ENCODE measurements around the gene DROSHA. TPM values are rescaled to one million over a fixed set of nuclear protein-coding genes. Genes with fewer than 3 reads are reported as not detected.

Gene DROSHA
- polyA plus RNA-seq, 3 donors: 2.2 to 12.6 (median 7.6) TPM

- Histone ChIP-seq H3K4me3 (replicated peaks in 1 of 3; ENCODE audit: low read depth in 2 of 3, low read length in 3 of 3) (no peak overlapping the region), H3K36me3 (replicated peaks in 1 of 2; ENCODE audit: control insufficient read depth in 1 of 2, insufficient read depth in 2 of 2, low read length in 2 of 2) (no peaks in the 10 kb centered on the region), H3K9ac (ENCODE audit: insufficient read depth, low read length, poor library complexity, severe bottlenecking) (no peak overlapping the region), H3K79me2 (ENCODE audit: insufficient read depth, low read length) (no peaks in the 10 kb centered on the region), H3K4me1 (ENCODE audit: control insufficient read depth in 1 of 2, insufficient read depth in 2 of 2, low read length in 2 of 2) (no peaks in the 10 kb centered on the region), H4K20me1 (ENCODE audit: insufficient read depth, low read length) (no peaks in the 10 kb centered on the region), H3K9me3 (replicated peaks in 1 of 2; ENCODE audit: control insufficient read depth in 1 of 2, insufficient read depth in 1 of 2, low read length in 2 of 2) (peaks cover 0 to 16% of the 10 kb centered on the region in 2 donors), H3K4me2 (replicated peaks; ENCODE audit: extremely low read depth, low read length, poor library complexity, severe bottlenecking) (no peak overlapping the region), H3K27me3 (ENCODE audit: control insufficient read depth in 2 of 2, insufficient read depth in 2 of 2, low read length in 2 of 2) (no peaks in the 10 kb centered on the region), H2AFZ (ENCODE audit: insufficient read depth, low read depth, low read length, poor library complexity, severe bottlenecking) (no peak overlapping the region), H3K27ac (ENCODE audit: low read depth in 1 of 2, low read length in 2 of 2) (no peak overlapping the region)
- Mint-ChIP-seq H3K9me3 (peaks cover 8 to 21% (median 16%) of the 10 kb centered on the region in 7 donors), H3K27me3 (ENCODE audit: low read depth in 3 of 3) (peaks cover 0 to 1% (median 0%) of the 10 kb centered on the region in 3 donors), H3K4me1 (no peaks in the 10 kb centered on the region), H3K4me3 (no peak overlapping the region), H3K36me3 (no peaks in the 10 kb centered on the region), H3K27ac (no peak overlapping the region)
- TF ChIP-seq CTCF (IDR thresholded peaks at IDR 0.05): no peak
- intact Hi-C loops (cut with micrococcal nuclease): no loop called here
- DNase-seq: no peak
- WGBS (ENCODE audit: insufficient coverage): 96% methylated on average over 9 of the region's 11 CpGs
These were observed 174.9 kb downstream of the DROSHA start for GRCh38 chr5:31357038-31357437.

GRCh38 chr5:31355337-31355736 is 176.6 kb downstream of the DROSHA start:
- H3K36me3 ChIP-seq (replicated peaks in 1 of 2; ENCODE audit: control insufficient read depth in 1 of 2, insufficient read depth in 2 of 2, low read length in 2 of 2): no peaks in the 10 kb centered on the region
- no peak overlapping the region for H3K9ac ChIP-seq (ENCODE audit: insufficient read depth, low read length, poor library complexity, severe bottlenecking)
- no CpG with 5 or more reads among the region's 3 CpGs for WGBS (ENCODE audit: insufficient coverage)
- H3K79me2 ChIP-seq (ENCODE audit: insufficient read depth, low read length): no peaks in the 10 kb centered on the region
- peaks cover 8 to 29% (median 21%) of the 10 kb centered on the region in 7 donors for H3K9me3 Mint-ChIP-seq
- no peaks in the 10 kb centered on the region for H3K27me3 ChIP-seq (ENCODE audit: control insufficient read depth in 2 of 2, insufficient read depth in 2 of 2, low read length in 2 of 2)
- H3K36me3 Mint-ChIP-seq: no peaks in the 10 kb centered on the region
- intact Hi-C loops (cut with micrococcal nuclease): no loop called here
- no peak overlapping the region for H3K4me3 ChIP-seq (replicated peaks in 1 of 3; ENCODE audit: low read depth in 2 of 3, low read length in 3 of 3)
- no peak overlapping the region for H2AFZ ChIP-seq (ENCODE audit: insufficient read depth, low read depth, low read length, poor library complexity, severe bottlenecking)
- H3K4me1 ChIP-seq (ENCODE audit: control insufficient read depth in 1 of 2, insufficient read depth in 2 of 2, low read length in 2 of 2): no peaks in the 10 kb centered on the region
- peaks cover 0 to 16% of the 10 kb centered on the region in 2 donors for H3K9me3 ChIP-seq (replicated peaks in 1 of 2; ENCODE audit: control insufficient read depth in 1 of 2, insufficient read depth in 1 of 2, low read length in 2 of 2)
- no peak for DNase-seq
- TF ChIP-seq CTCF (IDR thresholded peaks at IDR 0.05): no peak
- H3K4me3 Mint-ChIP-seq: no peak overlapping the region
- peaks cover 0 to 1% (median 0%) of the 10 kb centered on the region in 3 donors for H3K27me3 Mint-ChIP-seq (ENCODE audit: low read depth in 3 of 3)
- H4K20me1 ChIP-seq (ENCODE audit: insufficient read depth, low read length): no peaks in the 10 kb centered on the region
- no peaks in the 10 kb centered on the region for H3K4me1 Mint-ChIP-seq
- no peak overlapping the region for H3K27ac ChIP-seq (ENCODE audit: low read depth in 1 of 2, low read length in 2 of 2)
- no peak overlapping the region for H3K4me2 ChIP-seq (replicated peaks; ENCODE audit: extremely low read depth, low read length, poor library complexity, severe bottlenecking)
- H3K27ac Mint-ChIP-seq: no peak overlapping the region

Small RNAs within 50 kb of the gene (small RNA-seq; reads per million reads assigned to genes)
- not detected for gene RF00019 (ENCODE audit: insufficient read length, low read depth)

Other genes starting within 250 kb of the DROSHA start
- gene C5orf22, start 208 bp upstream of the DROSHA start, polyA plus RNA-seq: 10 to 100 TPM in 2 of 3 donors, 1 to 10 TPM in 1; 5.8 to 20.2 (median 19.9) TPM
- gene PDZD2, start 107.0 kb upstream of the DROSHA start, polyA plus RNA-seq: under 1 TPM in 1 of 3 donors, not detected in 2; 0.10 TPM